ENCODE results near the gene RARRES2.

- TF ChIP-seq ZBTB33 (CRISPR knock-in tag; IDR thresholded peaks at IDR 0.05) (no peak), SALL1 (CRISPR knock-in tag; IDR thresholded peaks at IDR 0.05) (no peak), ZNF546 (CRISPR knock-in tag; conservative IDR thresholded peaks at IDR 0.05) (no peak), ZBTB7A (CRISPR knock-in tag; IDR thresholded peaks at IDR 0.05) (no peak), EZH2 (conservative IDR thresholded peaks at IDR 0.05; ENCODE audit: low read depth, low read length) (no peak), MYC (CRISPR knock-in tag; IDR thresholded peaks at IDR 0.05; ENCODE audit: borderline replicate concordance) (no peak), ZNF572 (CRISPR knock-in tag; IDR thresholded peaks at IDR 0.05) (no peak), RAD51 (IDR thresholded peaks at IDR 0.05; ENCODE audit: borderline replicate concordance) (no peak)
Measured at GRCh38 chr7:150307129-150307528, 34.3 kb downstream of the RARRES2 start.

Measured in HepG2 (cell line).